Mesendoderm (in vitro differentiated cells): ENCODE data around the gene SYVN1.

Experiments
- DNase-seq: peaks from one replicate; pipeline ENCODE4 v3.0.0; 2013
- H2AK5ac ChIP-seq: 2 replicates; pipeline ENCODE4 v1.6.1; 2013; ENCODE audit warnings: low read length, inconsistent platforms
- H2BK120ac ChIP-seq: 2 replicates; pipeline ENCODE4 v1.6.1; 2013; ENCODE audit warnings: low read depth, mild to moderate bottlenecking, low read length, moderate library complexity, mixed read lengths
- H2BK15ac ChIP-seq: replicated peaks from 2 replicates; pipeline ENCODE4 v1.6.1; 2013; ENCODE audit warnings: low read depth, mild to moderate bottlenecking, moderate library complexity
- H2BK5ac ChIP-seq: 2 replicates; pipeline ENCODE4 v1.6.1; 2013; ENCODE audit warnings: low read length, inconsistent platforms
- H3K18ac ChIP-seq: 2 replicates; pipeline ENCODE4 v1.6.1; 2013; ENCODE audit warnings: mild to moderate bottlenecking, low read length, mixed read lengths
- H3K23ac ChIP-seq: one replicate; pipeline ENCODE4 v1.6.1; 2013; ENCODE audit warnings: low read length
- H3K27ac ChIP-seq: 2 replicates; pipeline ENCODE4 v1.5.1; 2013; ENCODE audit warnings: low read depth, mild to moderate bottlenecking, inconsistent platforms, low read length, moderate library complexity
- H3K27me3 ChIP-seq: 2 replicates; pipeline ENCODE4 v1.6.1; 2013; ENCODE audit warnings: low read length, control low read depth, mild to moderate bottlenecking, inconsistent platforms; ENCODE audit not compliant: insufficient read depth, poor library complexity
- H3K36me3 ChIP-seq: 2 replicates; pipeline ENCODE4 v1.6.1; 2013; ENCODE audit warnings: low read length, inconsistent platforms; ENCODE audit not compliant: control insufficient read depth, insufficient read depth
- H3K4ac ChIP-seq: one replicate; pipeline ENCODE4 v1.6.1; 2013; ENCODE audit warnings: low read depth, mild to moderate bottlenecking, low read length, moderate library complexity
- H3K4me1 ChIP-seq: 2 replicates; pipeline ENCODE4 v1.6.1; 2013; ENCODE audit warnings: low read depth, low read length, inconsistent platforms; ENCODE audit not compliant: control insufficient read depth
- H3K4me2 ChIP-seq: 2 replicates; pipeline ENCODE4 v1.6.1; 2013; ENCODE audit warnings: low read length
- H3K4me3 ChIP-seq: 2 replicates; pipeline ENCODE4 v1.5.1; 2013; ENCODE audit warnings: mild to moderate bottlenecking, low read length
- H3K56ac ChIP-seq: one replicate; pipeline ENCODE4 v1.6.1; 2013; ENCODE audit warnings: low read length
- H3K79me1 ChIP-seq: 2 replicates; pipeline ENCODE4 v1.6.1; 2013; ENCODE audit warnings: low read length, inconsistent platforms
- H3K79me2 ChIP-seq: 2 replicates; pipeline ENCODE4 v1.6.1; 2013; ENCODE audit warnings: mild to moderate bottlenecking, low read length; ENCODE audit not compliant: control insufficient read depth, insufficient read depth
- H3K9ac ChIP-seq: 2 replicates; pipeline ENCODE4 v1.6.1; 2013; ENCODE audit warnings: low read length, inconsistent platforms
- H4K5ac ChIP-seq: one replicate; pipeline ENCODE4 v1.6.1; 2013; ENCODE audit warnings: low read length
- H4K8ac ChIP-seq: one replicate; pipeline ENCODE4 v1.6.1; 2013; ENCODE audit warnings: low read depth, mild to moderate bottlenecking, control low read depth, low read length, moderate library complexity
- WGBS: extraction: QIAGEN DNeasy Blood & Tissue Kit; methylation state at CpG from one replicate; pipeline ENCODE4 v1.1.7; 2013; ENCODE audit warnings: low lambda C conversion rate, missing lambda C conversion rate; ENCODE audit not compliant: insufficient coverage; ENCODE audit errors: extremely low coverage; 5-methylcytosine and 5-hydroxymethylcytosine counted together

SYVN1 gene

DNA sequence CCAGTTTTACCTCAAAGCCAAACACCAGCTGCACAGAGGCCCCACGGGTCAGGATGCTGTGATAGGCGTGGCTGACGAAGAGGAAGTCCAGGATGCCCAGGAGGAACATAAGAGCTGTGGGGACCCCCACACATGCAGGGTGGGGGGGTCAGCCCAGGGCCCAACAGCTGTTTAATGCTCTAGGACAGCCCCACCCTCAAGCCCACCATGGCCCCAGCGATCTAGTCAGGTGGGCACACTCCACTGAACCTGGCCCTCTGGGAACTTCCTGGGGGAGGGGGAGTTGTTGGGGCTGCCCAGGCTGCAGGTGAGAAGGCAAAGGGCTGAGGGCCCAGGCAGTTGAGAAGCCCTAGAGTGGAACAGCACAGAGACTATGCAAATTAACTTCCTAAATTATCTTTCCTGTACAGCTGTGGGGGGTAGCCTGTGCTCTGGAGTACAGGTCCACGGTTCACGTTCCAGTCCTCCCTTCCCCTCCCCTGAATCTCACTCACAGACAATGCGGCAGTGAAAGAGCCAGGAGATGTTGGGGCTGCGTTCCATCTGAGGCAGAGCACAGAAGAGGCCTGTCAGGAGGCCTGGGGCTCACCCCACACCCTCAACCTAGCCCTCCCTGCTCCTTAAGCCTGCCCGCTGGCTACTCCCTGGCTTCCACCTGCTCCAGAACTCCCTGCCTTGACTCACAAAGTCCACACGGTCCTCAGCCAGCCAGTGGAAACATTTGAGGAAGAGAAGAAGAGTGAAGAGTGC lies 1.9 kb downstream of the SYVN1 start:
- Histone ChIP-seq H2BK15ac (no peak overlapping the region), H3K79me2 (peaks cover 13% of the 10 kb centered on the region), H3K4me1 (peaks cover 2% of the 10 kb centered on the region), H3K18ac (no peak overlapping the region), H3K9ac (no peak overlapping the region), H2BK5ac (no peak overlapping the region), H3K36me3 (peaks cover 2% of the 10 kb centered on the region), H3K56ac (no peak overlapping the region), H4K5ac (no peak overlapping the region), H2AK5ac (no peak overlapping the region), H3K27ac (no peak overlapping the region), H4K8ac (no peak overlapping the region), H3K27me3 (no peaks in the 10 kb centered on the region), H3K79me1 (peaks cover 16% of the 10 kb centered on the region), H3K4me3 (no peak overlapping the region), H3K4ac (no peak overlapping the region), H3K23ac (no peak overlapping the region), H2BK120ac (no peak overlapping the region), H3K4me2 (no peak overlapping the region)
- no peak for DNase-seq
- WGBS, result no CpG with 5 or more reads among the region's 10 CpGs

- DNase-seq, result no peak
- H3K36me3 ChIP-seq, result peaks cover 2% of the 10 kb centered on the region
- WGBS, result no CpG with 5 or more reads among the region's 6 CpGs
Observed at GRCh38 chr11:65131895-65132237, 2.5 kb downstream of the SYVN1 start.

DNA sequence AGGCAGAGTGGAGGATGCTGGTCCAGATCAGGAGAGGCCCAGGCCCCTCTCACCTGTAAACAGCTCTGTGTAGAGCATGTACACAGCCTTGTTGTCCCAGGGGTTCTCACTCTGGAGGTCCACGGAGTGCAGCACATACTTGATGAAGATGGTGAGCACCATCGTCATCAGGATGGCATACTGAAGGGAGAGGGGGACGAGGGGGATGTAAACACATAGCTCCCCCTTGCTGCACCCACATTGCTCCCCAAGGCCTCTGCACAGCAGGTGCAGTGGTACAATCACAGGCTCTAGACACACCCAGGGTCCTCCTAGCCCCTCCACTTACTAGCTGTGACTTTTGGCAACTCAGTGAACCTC lies 2.9 kb downstream of the SYVN1 start:
- no CpG with 5 or more reads among the region's 3 CpGs for WGBS
- no peak overlapping the region for H3K27ac ChIP-seq
- H3K18ac ChIP-seq, result no peak overlapping the region
- H3K4ac ChIP-seq, result no peak overlapping the region
- H2BK120ac ChIP-seq, result no peak overlapping the region
- no peak overlapping the region for H3K23ac ChIP-seq
- peaks cover 13% of the 10 kb centered on the region for H3K79me2 ChIP-seq
- no peak overlapping the region for H4K8ac ChIP-seq
- H3K27me3 ChIP-seq, result no peaks in the 10 kb centered on the region
- no peak overlapping the region for H3K56ac ChIP-seq
- H3K36me3 ChIP-seq, result peaks cover 3% of the 10 kb centered on the region
- DNase-seq, result no peak
- H3K4me3 ChIP-seq, result no peak overlapping the region
- H2BK5ac ChIP-seq, result no peak overlapping the region
- H3K4me2 ChIP-seq, result no peak overlapping the region
- H2BK15ac ChIP-seq, result no peak overlapping the region
- peaks cover 16% of the 10 kb centered on the region for H3K79me1 ChIP-seq
- H4K5ac ChIP-seq, result no peak overlapping the region
- no peak overlapping the region for H2AK5ac ChIP-seq
- H3K4me1 ChIP-seq, result peaks cover 2% of the 10 kb centered on the region
- H3K9ac ChIP-seq, result no peak overlapping the region

More at GRCh38 chr11:65131895-65132237, 2.5 kb downstream of the SYVN1 start:
- Histone ChIP-seq H3K4ac (no peak overlapping the region), H4K5ac (no peak overlapping the region), H3K4me2 (no peak overlapping the region), H3K23ac (no peak overlapping the region), H3K4me3 (no peak overlapping the region), H2BK15ac (no peak overlapping the region), H3K79me2 (peaks cover 13% of the 10 kb centered on the region), H3K56ac (no peak overlapping the region), H3K4me1 (peaks cover 2% of the 10 kb centered on the region), H3K18ac (no peak overlapping the region), H4K8ac (no peak overlapping the region), H3K79me1 (peaks cover 16% of the 10 kb centered on the region), H3K27ac (no peak overlapping the region), H2BK5ac (no peak overlapping the region), H3K9ac (no peak overlapping the region), H2AK5ac (no peak overlapping the region), H3K27me3 (no peaks in the 10 kb centered on the region), H2BK120ac (no peak overlapping the region)

GRCh38 chr11:65130631-65131416 lies 3.5 kb downstream of the SYVN1 start:
- Histone ChIP-seq H3K79me2 (peaks cover 13% of the 10 kb centered on the region), H3K56ac (no peak overlapping the region), H3K4me1 (peaks cover 2% of the 10 kb centered on the region), H3K4me3 (no peak overlapping the region), H3K27ac (no peak overlapping the region), H4K8ac (no peak overlapping the region), H2BK120ac (no peak overlapping the region), H3K23ac (no peak overlapping the region), H3K18ac (no peak overlapping the region), H3K4me2 (no peak overlapping the region), H3K27me3 (no peaks in the 10 kb centered on the region), H2BK15ac (no peak overlapping the region), H3K9ac (no peak overlapping the region), H3K36me3 (peaks cover 3% of the 10 kb centered on the region), H3K4ac (no peak overlapping the region), H2BK5ac (no peak overlapping the region), H2AK5ac (no peak overlapping the region), H4K5ac (no peak overlapping the region), H3K79me1 (peaks cover 16% of the 10 kb centered on the region)
- WGBS, result no CpG with 5 or more reads among the region's 19 CpGs
- DNase-seq, result no peak

GRCh38 chr11:65129649-65130441 lies 4.5 kb downstream of the SYVN1 start:
- DNase-seq, result no peak
- Histone ChIP-seq H3K36me3 (peaks cover 8% of the 10 kb centered on the region), H3K4me3 (no peak overlapping the region), H2AK5ac (no peak overlapping the region), H3K23ac (no peak overlapping the region), H4K8ac (no peak overlapping the region), H2BK15ac (no peak overlapping the region), H3K4ac (no peak overlapping the region), H3K4me2 (no peak overlapping the region), H3K79me2 (peaks cover 13% of the 10 kb centered on the region), H2BK120ac (no peak overlapping the region), H2BK5ac (no peak overlapping the region), H3K27ac (no peak overlapping the region), H3K9ac (no peak overlapping the region), H4K5ac (no peak overlapping the region), H3K27me3 (no peaks in the 10 kb centered on the region), H3K18ac (no peak overlapping the region), H3K79me1 (peaks cover 16% of the 10 kb centered on the region), H3K4me1 (peaks cover 2% of the 10 kb centered on the region), H3K56ac (no peak overlapping the region)
- WGBS, result no CpG with 5 or more reads among the region's 13 CpGs
